GM12878 (cell line): ENCODE data around the gene OR2B2. TPM values are rescaled to one million over a fixed set of nuclear protein-coding genes. Genes with fewer than 3 reads are reported as not detected.

Experiments used
- ATAC-seq: fragments of 200-7000 bp; cut with Tn5 transposase; 3 replicates; pipeline ENCODE4 v1.9.1; 2020; ENCODE audit warnings: mild to moderate bottlenecking, moderate library complexity
- BruUV-seq: library from RNA; stranded (reverse); fragments of 400-500 nt; replicated peaks from 2 replicates; lab custom pipeline; 2021; lab: Mats Ljungman, UMichigan
- CTCF ChIA-PET: fragments of 300-600 bp; sonication (Branson Sonifier 250); formaldehyde crosslinking; extraction: SDS; loops from one replicate; lab custom pipeline; 2021; ENCODE audit warnings: inconsistent platforms; lab: Yijun Ruan, JAX
- POLR2A ChIA-PET: fragments of 350-600 bp; formaldehyde crosslinking; extraction: SDS; loops from one replicate; lab custom pipeline; 2021; ENCODE audit warnings: inconsistent platforms; lab: Charles Lee
- RAD21 ChIA-PET: fragments of 300-600 bp; sonication (Branson Sonifier 250); formaldehyde crosslinking; loops from one replicate; lab custom pipeline; 2023; ENCODE audit warnings: antibody characterized with exemption; ENCODE audit not compliant: unreplicated experiment; lab: Charles Lee
- SMC1A ChIA-PET: fragments of 300-600 bp; sonication (Branson Sonifier 250); formaldehyde crosslinking; loops from one replicate; lab custom pipeline; 2023; ENCODE audit not compliant: unreplicated experiment, uncharacterized antibody; lab: Charles Lee
- DNase-seq: peaks from one replicate; pipeline ENCODE4 v3.0.0-alpha.2; 2011; ENCODE audit warnings: low read depth, low spot score
- FAIRE-seq: peaks from 3 replicates; lab custom pipeline; 2011; peaks lifted over from hg19 to GRCh38; lab: Jason Lieb, UNC
- H2AFZ ChIP-seq: 2 replicates; pipeline ENCODE4 v1.6.0; 2011; ENCODE audit warnings: low read depth, low read length, control low read depth; ENCODE audit not compliant: control insufficient read depth
- H3K27ac ChIP-seq: 2 replicates; pipeline ENCODE4 v1.5.1; 2011; ENCODE audit warnings: control low read depth; ENCODE audit not compliant: control insufficient read depth, insufficient read depth
- H3K27me3 ChIP-seq, 2 experiments: replicated peaks in 1 of 2; 2 replicates each; pipeline versions ENCODE4 v1.6.0 to v1.6.1; 2011; ENCODE audit warnings: low read length in 1 of 2; ENCODE audit not compliant: control insufficient read depth in 2 of 2, insufficient read depth in 2 of 2
- H3K36me3 ChIP-seq, 2 experiments: 2 replicates each; pipeline ENCODE4 v1.5.1; 2011; ENCODE audit warnings: low read length in 1 of 2; ENCODE audit not compliant: control insufficient read depth in 2 of 2, insufficient read depth in 2 of 2
- H3K4me1 ChIP-seq: 2 replicates; pipeline ENCODE4 v1.6.1; 2011; ENCODE audit warnings: mild to moderate bottlenecking, low read length, moderate library complexity, mixed read lengths; ENCODE audit not compliant: control insufficient read depth, insufficient read depth
- H3K4me2 ChIP-seq: 2 replicates; pipeline ENCODE4 v1.6.0; 2011; ENCODE audit warnings: control low read depth; ENCODE audit not compliant: control insufficient read depth, insufficient read depth
- H3K4me3 ChIP-seq: fragments of 200-600 bp; sonication (generic); 2 replicates; pipeline ENCODE4 v1.5.1; 2016
- H3K79me2 ChIP-seq: 2 replicates; pipeline ENCODE4 v1.6.0; 2011; ENCODE audit warnings: low read length; ENCODE audit not compliant: control insufficient read depth, insufficient read depth
- H3K9ac ChIP-seq: 2 replicates; pipeline ENCODE4 v1.8.0; 2011; ENCODE audit warnings: low read length, control low read depth, mixed read lengths; ENCODE audit not compliant: control insufficient read depth, insufficient read depth
- H3K9me3 ChIP-seq: replicated peaks from 3 replicates; pipeline ENCODE4 v1.5.1; 2011; ENCODE audit warnings: mild to moderate bottlenecking, low read length; ENCODE audit not compliant: control insufficient read depth, insufficient read depth
- H4K20me1 ChIP-seq: 2 replicates; pipeline ENCODE4 v1.6.0; 2011; ENCODE audit not compliant: control insufficient read depth, insufficient read depth
- BCL11A ChIP-seq: IDR thresholded peaks from 2 replicates; pipeline ENCODE4 v1.6.1; 2011; ENCODE audit warnings: low read depth, low read length
- CBX5 ChIP-seq: sonication (generic); IDR thresholded peaks from 2 replicates; pipeline ENCODE4 v1.6.1; 2016; ENCODE audit warnings: low read depth, moderate library complexity, mild to moderate bottlenecking, inconsistent platforms
- CEBPB ChIP-seq, 2 experiments: fragments of 150-350 bp in 1 of 2; IDR thresholded peaks; 2 replicates each; pipeline ENCODE4 v1.6.1; 2012 to 2014; ENCODE audit warnings: low read depth in 2 of 2, low read length in 2 of 2, borderline replicate concordance in 1 of 2, inconsistent platforms in 1 of 2
- CHD1 ChIP-seq: IDR thresholded peaks from 2 replicates; pipeline ENCODE4 v1.6.1; 2012; ENCODE audit warnings: low read depth, low read length, improper control_type of control experiment
- CREB1 ChIP-seq: IDR thresholded peaks from 2 replicates; pipeline ENCODE4 v1.6.1; 2012; ENCODE audit warnings: low read depth, mild to moderate bottlenecking, inconsistent platforms
- FOXK2 ChIP-seq: fragments of 450-650 bp; IDR thresholded peaks from 2 replicates; pipeline ENCODE4 v1.6.1; 2017; ENCODE audit warnings: mild to moderate bottlenecking, moderate library complexity
- MEF2A ChIP-seq: IDR thresholded peaks from 2 replicates; pipeline ENCODE4 v1.6.1; 2011; ENCODE audit warnings: low read depth, mild to moderate bottlenecking, low read length, moderate library complexity; ENCODE audit not compliant: insufficient read depth
- MTA2 ChIP-seq: fragments of 450-650 bp; IDR thresholded peaks from 2 replicates; pipeline ENCODE4 v1.6.1; 2016; ENCODE audit warnings: low read depth, mild to moderate bottlenecking, moderate library complexity
- MXI1 ChIP-seq: fragments of 150-350 bp; IDR thresholded peaks from 2 replicates; pipeline ENCODE4 v1.6.1; 2011; ENCODE audit warnings: low read depth, mild to moderate bottlenecking, inconsistent platforms, low read length, improper control_type of control experiment
- POU2F2 ChIP-seq: IDR thresholded peaks from 3 replicates; pipeline ENCODE4 v1.6.1; 2011; ENCODE audit warnings: low read depth, mild to moderate bottlenecking, low read length, borderline replicate concordance
- RELA ChIP-seq: fragments of 450-650 bp; IDR thresholded peaks from 2 replicates; pipeline ENCODE4 v1.8.0; 2014; ENCODE audit warnings: borderline replicate concordance; ENCODE audit not compliant: partially characterized antibody
- SMARCA5 ChIP-seq: fragments of 450-650 bp; IDR thresholded peaks from 2 replicates; pipeline ENCODE4 v1.6.1; 2017; ENCODE audit warnings: mild to moderate bottlenecking
- TBL1XR1 ChIP-seq: IDR thresholded peaks from 2 replicates; pipeline ENCODE4 v1.6.1; 2012; ENCODE audit warnings: low read depth, low read length, improper control_type of control experiment
- TCF12 ChIP-seq: IDR thresholded peaks from 2 replicates; pipeline ENCODE4 v1.6.1; 2011; ENCODE audit warnings: low read depth, mild to moderate bottlenecking, low read length
- whole genome bisulfite sequencing: methylation state at CpG from one replicate; pipeline ENCODE4 v1.1.6; 2016; ENCODE audit warnings: low lambda C conversion rate; ENCODE audit not compliant: insufficient replicate concordance, insufficient coverage; ENCODE audit errors: missing lambda C conversion rate; 5-methylcytosine and 5-hydroxymethylcytosine counted together
- in situ Hi-C: fragments of 300-500 bp; cut with MboI; formaldehyde crosslinking; loops from 9 replicates; pipeline ENCODE4 v1.14.3; 2018; ENCODE audit warnings: mixed read lengths
- intact Hi-C: fragments of 100-400 bp; cut with micrococcal nuclease; formaldehyde crosslinking; loops from one replicate; pipeline ENCODE4 v1.14.2; 2022; ENCODE audit not compliant: unreplicated experiment
- polyA plus RNA-seq, 11 experiments: library from polyadenylated mRNA; depleted of rRNA in 4 of 11; unstranded in 6 of 11; stranded (reverse) in 5 of 11; fragments of >200 nt; fragmentation: Nextera tagmentation in 4 of 11; fragmentation: Illumina TruSeq in 1 of 11; extraction: Ambion mirVana in 4 of 11; extraction: Trizol in 1 of 11; gene quantifications; 1 replicate in 1 of 11; 2 replicates in 10 of 11; pipeline versions ENCODE4 v1.2.1 to v1.2.3, GENCODE V29; 2011 to 2016; ENCODE audit warnings: inconsistent platforms in 2 of 11, missing spikeins in 2 of 11, low read depth in 1 of 11
- total RNA-seq, 4 experiments: library from RNA; depleted of rRNA in 3 of 4; stranded (reverse); fragments of >200 nt in 3 of 4; fragmentation: Illumina TruSeq in 1 of 4; extraction: Trizol in 1 of 4; gene quantifications; 2 replicates each; pipeline versions ENCODE4 v1.2.1 to v1.2.3, GENCODE V29; 2013 to 2021
- TF ChIP-seq, protein P1 (sequence below): fragments of 450-650 bp; formaldehyde crosslinking; IDR thresholded peaks from 2 replicates; pipeline ENCODE4 v1.4.0; 2020; ENCODE audit warnings: mild to moderate bottlenecking, moderate library complexity

OR2B2 gene
- total and polyA plus RNA-seq, 10 of the 15 experiments (the other 5 are each of a cell fraction or from before 2014, with no cell fraction given): not detected

DNA sequence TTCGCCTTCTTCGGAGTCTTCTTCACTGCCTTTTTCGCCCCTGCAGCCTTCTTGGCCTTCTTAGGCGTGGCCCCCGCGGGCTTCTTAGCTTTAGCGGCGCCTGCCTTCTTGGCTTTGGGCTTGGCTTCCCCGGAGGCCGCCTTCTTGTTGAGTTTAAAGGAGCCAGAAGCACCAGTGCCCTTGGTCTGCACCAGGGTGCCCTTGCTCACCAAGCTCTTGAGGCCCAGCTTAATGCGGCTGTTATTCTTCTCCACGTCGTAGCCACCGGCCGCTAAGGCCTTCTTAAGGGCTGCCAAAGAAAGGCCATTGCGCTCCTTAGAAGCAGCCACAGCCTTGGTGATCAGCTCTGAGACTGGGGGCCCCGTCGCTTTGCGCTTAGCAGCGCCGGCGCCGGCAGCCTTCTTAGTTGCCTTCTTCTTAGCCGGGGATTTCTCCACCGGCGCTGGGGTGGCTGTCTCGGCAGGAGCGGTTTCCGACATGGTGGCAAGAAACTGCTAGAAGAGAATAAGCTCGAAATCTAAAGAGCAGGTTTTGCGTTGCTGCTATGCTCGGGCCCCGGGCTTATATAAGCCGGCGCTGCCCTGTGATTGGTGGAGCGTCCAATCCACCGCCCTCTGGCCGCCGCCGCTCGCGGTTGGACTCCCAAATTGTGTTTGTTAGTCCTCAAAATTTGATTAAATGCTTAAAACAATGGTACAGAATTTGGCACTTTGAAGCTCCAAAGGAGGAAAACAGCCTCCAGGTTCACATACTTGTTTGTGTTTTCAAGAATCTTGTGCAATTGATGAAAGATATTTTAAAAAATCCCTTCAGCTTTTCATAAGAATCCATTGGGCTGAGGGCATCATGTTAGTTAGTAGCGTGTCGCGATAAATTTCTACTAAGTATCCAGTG, 44.9 kb downstream of the OR2B2 start:
- H2AFZ ChIP-seq: peak overlapping the region; percentile 78
- H4K20me1 ChIP-seq: no peaks in the 10 kb centered on the region
- DNase-seq: peak; percentile 73
- SMC1A ChIA-PET: interaction anchor here (0.7 to 2.5 kb wide), 6 partner anchors 19 to 33 kb away, joined by 3 to 8 read pairs (median 4); a partner anchor contains a TSS
- peak overlapping the region; percentile 84 for H3K9ac ChIP-seq
- no peaks in the 10 kb centered on the region; the same call in none of the 2 replicates for H3K79me2 ChIP-seq
- H3K36me3 ChIP-seq: no peaks in the 10 kb centered on the region
- no peaks in the 10 kb centered on the region for H3K9me3 ChIP-seq
- FAIRE-seq: no peak
- 5% methylated on average over 45 of the region's 45 CpGs for WGBS
- intact Hi-C loops (no loop called here), in situ Hi-C loops (no loop called here)
- POLR2A ChIA-PET: interaction anchor here (0.7 to 6.5 kb wide), 7 partner anchors 15 to 43 kb away, joined by 3 to 71 read pairs (median 5); a partner anchor contains a TSS
- peak; percentile 50 for ATAC-seq
- RAD21 ChIA-PET: interaction anchor here (0.8 to 4.1 kb wide), 8 partner anchors 23 to 60 kb away, joined by 3 to 30 read pairs (median 4); a partner anchor contains a TSS
- H3K4me1 ChIP-seq: peaks cover 25% of the 10 kb centered on the region
- no peaks in the 10 kb centered on the region for H3K27me3 ChIP-seq
- BruUV-seq: TSS peak; percentile 100
- H3K4me3 ChIP-seq: peak overlapping the region; percentile 67
- H3K27ac ChIP-seq: peak overlapping the region; percentile 95
- peak overlapping the region; percentile 96 for H3K4me2 ChIP-seq
- CTCF ChIA-PET: interaction anchor here (0.8 to 2.2 kb wide), 3 partner anchors 17 to 29 kb away, joined by 3 to 8 read pairs (median 4); no protein-coding TSS in a partner anchor
- TF ChIP-seq FOXK2 (no peak), POU2F2 (peak; percentile 95), CREB1 (peak; percentile 37; the same call in 1 of the 2 replicates), BCL11A (no peak), MEF2A (no peak), TCF12 (peak; percentile 60; the same call in 1 of the 2 replicates), CHD1 (peak; percentile 86; the same call in 1 of the 2 replicates), MTA2 (no peak), CEBPB (IDR thresholded peaks at IDR 0.05; ENCODE audit: borderline replicate concordance in 1 of 2, low read depth in 2 of 2, low read length in 2 of 2) (no peak), RELA (peak; percentile 8), SMARCA5 (no peak), CBX5 (no peak), MXI1 (no peak), TBL1XR1 (0 out of 2 replicates have a peak, but pooled peaks have one; percentile 9)
- TF ChIP-seq, protein P1, sequence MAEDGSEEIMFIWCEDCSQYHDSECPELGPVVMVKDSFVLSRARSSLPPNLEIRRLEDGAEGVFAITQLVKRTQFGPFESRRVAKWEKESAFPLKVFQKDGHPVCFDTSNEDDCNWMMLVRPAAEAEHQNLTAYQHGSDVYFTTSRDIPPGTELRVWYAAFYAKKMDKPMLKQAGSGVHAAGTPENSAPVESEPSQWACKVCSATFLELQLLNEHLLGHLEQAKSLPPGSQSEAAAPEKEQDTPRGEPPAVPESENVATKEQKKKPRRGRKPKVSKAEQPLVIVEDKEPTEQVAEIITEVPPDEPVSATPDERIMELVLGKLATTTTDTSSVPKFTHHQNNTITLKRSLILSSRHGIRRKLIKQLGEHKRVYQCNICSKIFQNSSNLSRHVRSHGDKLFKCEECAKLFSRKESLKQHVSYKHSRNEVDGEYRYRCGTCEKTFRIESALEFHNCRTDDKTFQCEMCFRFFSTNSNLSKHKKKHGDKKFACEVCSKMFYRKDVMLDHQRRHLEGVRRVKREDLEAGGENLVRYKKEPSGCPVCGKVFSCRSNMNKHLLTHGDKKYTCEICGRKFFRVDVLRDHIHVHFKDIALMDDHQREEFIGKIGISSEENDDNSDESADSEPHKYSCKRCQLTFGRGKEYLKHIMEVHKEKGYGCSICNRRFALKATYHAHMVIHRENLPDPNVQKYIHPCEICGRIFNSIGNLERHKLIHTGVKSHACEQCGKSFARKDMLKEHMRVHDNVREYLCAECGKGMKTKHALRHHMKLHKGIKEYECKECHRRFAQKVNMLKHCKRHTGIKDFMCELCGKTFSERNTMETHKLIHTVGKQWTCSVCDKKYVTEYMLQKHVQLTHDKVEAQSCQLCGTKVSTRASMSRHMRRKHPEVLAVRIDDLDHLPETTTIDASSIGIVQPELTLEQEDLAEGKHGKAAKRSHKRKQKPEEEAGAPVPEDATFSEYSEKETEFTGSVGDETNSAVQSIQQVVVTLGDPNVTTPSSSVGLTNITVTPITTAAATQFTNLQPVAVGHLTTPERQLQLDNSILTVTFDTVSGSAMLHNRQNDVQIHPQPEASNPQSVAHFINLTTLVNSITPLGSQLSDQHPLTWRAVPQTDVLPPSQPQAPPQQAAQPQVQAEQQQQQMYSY (CRISPR knock-in tag): peak; percentile 61; the same call in 1 of the 2 replicates
